Activated gamma-delta T cell treated with anti-CD3 and anti-CD28 coated beads, Interleukin-2, amount 50 U/mL, for 16 hours (primary cell): ENCODE data around the gene COG5.

Experiments
- DNase-seq: peaks from one replicate; pipeline ENCODE4 v3.0.0-alpha.2; 2020; ENCODE audit warnings: low read depth

The COG5 gene

GRCh38 chr7:107330478-107330877, 233.2 kb downstream of the COG5 start:
- DNase-seq, result no peak

- DNase-seq, result no peak
Observed at GRCh38 chr7:107327986-107328569, 235.6 kb downstream of the COG5 start.

- DNase-seq, result no peak
Observed at GRCh38 chr7:107326061-107326460, 237.7 kb downstream of the COG5 start.

GRCh38 chr7:107322015-107322414, 241.7 kb downstream of the COG5 start:
- no peak for DNase-seq

- DNase-seq, result no peak
Observed at GRCh38 chr7:107321611-107322010, 242.1 kb downstream of the COG5 start.

GRCh38 chr7:107319724-107320228, 243.9 kb downstream of the COG5 start:
- DNase-seq, result no peak

- no peak for DNase-seq
Observed at GRCh38 chr7:107318523-107319160, 245.1 kb downstream of the COG5 start.

- no peak for DNase-seq
Observed at GRCh38 chr7:107315716-107316220, 248.0 kb downstream of the COG5 start.

GRCh38 chr7:107313355-107313754, 250.4 kb downstream of the COG5 start:
- DNase-seq, result no peak

GRCh38 chr7:107312418-107312817, 251.3 kb downstream of the COG5 start:
- DNase-seq, result no peak

- no peak for DNase-seq
Observed at GRCh38 chr7:107309296-107309695, 254.4 kb downstream of the COG5 start.

- DNase-seq, result no peak
Observed at GRCh38 chr7:107304636-107305035, 259.1 kb downstream of the COG5 start.

- DNase-seq, result no peak
Observed at GRCh38 chr7:107304063-107304462, 259.7 kb downstream of the COG5 start.

GRCh38 chr7:107302250-107302847, 261.4 kb downstream of the COG5 start:
- DNase-seq, result no peak

GRCh38 chr7:107294182-107294581, 269.5 kb downstream of the COG5 start:
- no peak for DNase-seq

GRCh38 chr7:107292591-107292990, 271.1 kb downstream of the COG5 start:
- no peak for DNase-seq

GRCh38 chr7:107291434-107291833, 272.3 kb downstream of the COG5 start:
- no peak for DNase-seq

- DNase-seq, result no peak
Observed at GRCh38 chr7:107286751-107287621, 276.7 kb downstream of the COG5 start.

GRCh38 chr7:107284911-107285479, 278.7 kb downstream of the COG5 start:
- DNase-seq, result no peak

GRCh38 chr7:107277331-107277730, 286.4 kb downstream of the COG5 start:
- no peak for DNase-seq

- DNase-seq, result no peak
Observed at GRCh38 chr7:107276220-107276827, 287.4 kb downstream of the COG5 start.

GRCh38 chr7:107274506-107274905, 289.2 kb downstream of the COG5 start:
- no peak for DNase-seq
